HG03442 (cell line): ENCODE data around the gene LCE1D.
A peak's percentile ranks its signal among the peaks of the same experiment; 100 is the strongest.

Experiments
- ATAC-seq: cut with Tn5 transposase; IDR thresholded peaks from one replicate; pipeline ENCODE4 v1.9.1; 2021; ENCODE audit warnings: mild to moderate bottlenecking, moderate library complexity; ENCODE audit not compliant: unreplicated experiment

LCE1D gene

GRCh38 chr1:152796421-152796820 is at the start of gene LCE1D:
TSS of gene LCE1D (plus strand) at chr1:152796721. CDS start at chr1:152797795, 1,074 bp downstream.
- ATAC-seq = no peak

GRCh38 chr1:152747831-152748230 is 48.7 kb upstream of the LCE1D start:
- ATAC-seq = no peak

GRCh38 chr1:152752225-152752624 is 44.3 kb upstream of the LCE1D start:
- ATAC-seq = no peak

GRCh38 chr1:152753586-152753985 is 42.9 kb upstream of the LCE1D start:
- ATAC-seq = no peak

GRCh38 chr1:152756872-152757271 is 39.6 kb upstream of the LCE1D start:
- no peak for ATAC-seq

- ATAC-seq = no peak
Observed at GRCh38 chr1:152757747-152758146, 38.8 kb upstream of the LCE1D start, which contains the start of gene KPRP. TSS of gene KPRP (plus strand) at chr1:152758025. CDS start at chr1:152759589, 1,564 bp downstream.

GRCh38 chr1:152758636-152759035 is 37.9 kb upstream of the LCE1D start:
- no peak for ATAC-seq

GRCh38 chr1:152759453-152760173 is 36.9 kb upstream of the LCE1D start:
- no peak for ATAC-seq

- no peak for ATAC-seq
Observed at GRCh38 chr1:152760551-152761190, 35.9 kb upstream of the LCE1D start.

- ATAC-seq = no peak
Observed at GRCh38 chr1:152761609-152762213, 34.8 kb upstream of the LCE1D start.

- no peak for ATAC-seq
Observed at GRCh38 chr1:152768847-152769533, 27.5 kb upstream of the LCE1D start.

GRCh38 chr1:152770411-152770810 is 26.1 kb upstream of the LCE1D start:
- no peak for ATAC-seq

- ATAC-seq = no peak
Observed at GRCh38 chr1:152774875-152775274, 21.6 kb upstream of the LCE1D start, which contains the start of gene LCE1F. TSS of gene LCE1F (plus strand) at chr1:152775140. CDS start at chr1:152776372, 1,232 bp downstream.

GRCh38 chr1:152776361-152776760 is 20.2 kb upstream of the LCE1D start:
- ATAC-seq = no peak

GRCh38 chr1:152777510-152778137 is 18.9 kb upstream of the LCE1D start:
- no peak for ATAC-seq

GRCh38 chr1:152783095-152783494 is 13.4 kb upstream of the LCE1D start:
- ATAC-seq = no peak

- peak; percentile 49 for ATAC-seq
Observed at GRCh38 chr1:152786077-152786476, 10.4 kb upstream of the LCE1D start, which contains the start of gene LCE1E. TSS of gene LCE1E (plus strand) at chr1:152786257. CDS start at chr1:152787300, 1,043 bp downstream.

- no peak for ATAC-seq
Observed at GRCh38 chr1:152795686-152796085, 835 bp upstream of the LCE1D start.

- no peak for ATAC-seq
Observed at GRCh38 chr1:152801333-152801732, 4.8 kb downstream of the LCE1D start.

GRCh38 chr1:152806576-152806975 is 10.1 kb downstream of the LCE1D start, which contains the start of gene LCE1C:
TSS of gene LCE1C (minus strand) at chr1:152806651. CDS start at chr1:152805478, 1,173 bp downstream.
- ATAC-seq = no peak

- ATAC-seq = no peak
Observed at GRCh38 chr1:152811050-152811449, 14.5 kb downstream of the LCE1D start.
